Thymus (tissue), 11 donors: ENCODE measurements around the gene CFAP99. TPM values are rescaled to one million over a fixed set of nuclear protein-coding genes. Genes with fewer than 3 reads are reported as not detected.

Experiments used
- DNase-seq, 9 donors: peaks; one replicate each; pipeline ENCODE4 v3.0.0-alpha.2; 2013; ENCODE audit warnings: low spot score in 9 of 9, low read depth in 6 of 9, missing footprints in 1 of 9
- H3K27ac ChIP-seq, 2 donors: one replicate each; pipeline ENCODE4 v1.5.1; 2013; ENCODE audit warnings: control low read depth in 1 of 2, low read depth in 1 of 2, low read length in 1 of 2, mild to moderate bottlenecking in 1 of 2, moderate library complexity in 1 of 2
- H3K27me3 ChIP-seq, 2 donors: one replicate each; pipeline ENCODE4 v1.5.1; 2013; ENCODE audit warnings: low read length in 1 of 2; ENCODE audit not compliant: control insufficient read depth in 2 of 2, insufficient read depth in 1 of 2
- H3K36me3 ChIP-seq, 2 donors: one replicate each; pipeline ENCODE4 v1.5.1; 2013; ENCODE audit warnings: low read length in 1 of 2, mild to moderate bottlenecking in 1 of 2, moderate library complexity in 1 of 2; ENCODE audit not compliant: control insufficient read depth in 2 of 2, insufficient read depth in 2 of 2
- H3K4me1 ChIP-seq, 2 donors: one replicate each; pipeline ENCODE4 v1.5.1; 2013; ENCODE audit warnings: low read length in 2 of 2; ENCODE audit not compliant: control insufficient read depth in 2 of 2, insufficient read depth in 2 of 2
- H3K4me3 ChIP-seq, 2 donors: one replicate each; pipeline ENCODE4 v1.5.1; 2013; ENCODE audit warnings: low read length in 2 of 2, control low read depth in 1 of 2, mild to moderate bottlenecking in 1 of 2
- H3K9me3 ChIP-seq, 2 donors: one replicate each; pipeline ENCODE4 v1.5.1; 2013; ENCODE audit warnings: low read length in 1 of 2, mild to moderate bottlenecking in 1 of 2; ENCODE audit not compliant: control insufficient read depth in 2 of 2, insufficient read depth in 1 of 2
- WGBS: extraction: QIAGEN DNeasy Blood & Tissue Kit; methylation state at CpG from one replicate; pipeline ENCODE4 v1.1.7; 2013; 5-methylcytosine and 5-hydroxymethylcytosine counted together
- polyA plus RNA-seq: library from polyadenylated mRNA; stranded (reverse); fragments of 200-250 nt; gene quantifications from one replicate; pipeline ENCODE4 v1.2.3, GENCODE V29; 2013
- total RNA-seq: library from RNA; stranded (reverse); fragments of 120-200 nt; gene quantifications from one replicate; pipeline ENCODE4 v1.2.4, GENCODE V29; 2013
- donor health status: healthy.

Gene CFAP99
- total and polyA plus RNA-seq, 2 donors, result 0.18 to 0.19 TPM

DNA sequence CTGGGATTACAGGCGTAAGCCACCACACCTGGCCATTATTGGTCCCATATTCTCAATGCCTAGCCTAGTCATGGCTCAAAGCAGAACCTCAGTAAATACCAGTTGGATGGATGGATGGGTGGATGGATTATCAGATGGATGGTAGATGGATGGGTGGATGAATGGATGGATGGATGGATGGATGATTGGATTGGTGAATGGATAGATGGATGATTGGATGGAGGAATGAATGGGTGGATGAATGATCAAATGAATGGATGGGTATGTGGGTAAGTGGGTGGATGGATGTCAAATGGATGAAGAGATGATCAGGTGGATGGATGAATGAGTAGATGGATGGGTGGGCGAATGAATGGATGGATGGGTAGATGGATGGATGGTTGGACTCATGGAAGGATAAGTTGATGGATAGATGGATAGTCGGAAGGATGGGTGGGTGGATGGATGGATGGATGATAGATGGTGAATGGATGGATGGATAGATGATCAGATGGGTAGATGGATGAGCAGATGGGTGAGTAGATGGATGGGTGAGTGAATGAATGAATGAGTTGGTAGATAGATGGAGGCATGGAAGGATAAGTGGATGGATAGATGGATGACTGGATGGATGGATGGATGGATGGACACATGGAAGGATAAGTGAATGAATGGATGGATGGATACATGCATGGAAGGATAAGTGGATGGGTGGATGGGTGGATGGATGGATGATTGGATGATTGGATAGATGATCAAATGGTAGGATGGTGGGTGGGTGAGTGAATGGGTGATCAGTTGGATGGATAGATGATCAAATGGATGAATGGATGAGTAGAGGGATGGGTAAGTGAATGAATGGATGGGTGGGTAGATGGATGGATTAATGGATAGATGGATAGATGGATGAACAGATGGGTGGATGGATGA is 28.2 kb downstream of the CFAP99 start:
- Histone ChIP-seq H3K4me3 (no peak overlapping the region), H3K27ac (no peak overlapping the region), H3K27me3 (peaks cover 0 to 6% of the 10 kb centered on the region in 2 donors), H3K4me1 (no peaks in the 10 kb centered on the region), H3K36me3 (no peaks in the 10 kb centered on the region), H3K9me3 (peaks cover 0 to 1% of the 10 kb centered on the region in 2 donors)
- 92% methylated on average over 3 of the region's 3 CpGs for WGBS
- no peak for DNase-seq

GRCh38 chr4:2448589-2448988 is 29.8 kb downstream of the CFAP99 start:
- Histone ChIP-seq H3K4me3 (no peak overlapping the region), H3K36me3 (no peaks in the 10 kb centered on the region), H3K4me1 (no peaks in the 10 kb centered on the region), H3K27me3 (peaks cover 0 to 7% of the 10 kb centered on the region in 2 donors), H3K9me3 (peaks cover 0 to 1% of the 10 kb centered on the region in 2 donors), H3K27ac (no peak overlapping the region)
- DNase-seq, result no peak
- 97% methylated on average over 7 of the region's 7 CpGs for WGBS

- Histone ChIP-seq H3K9me3 (peaks cover 0 to 1% of the 10 kb centered on the region in 2 donors), H3K27ac (no peak overlapping the region), H3K36me3 (no peaks in the 10 kb centered on the region), H3K4me1 (no peaks in the 10 kb centered on the region), H3K27me3 (peaks cover 0 to 6% of the 10 kb centered on the region in 2 donors), H3K4me3 (no peak overlapping the region)
- no peak for DNase-seq
- 98% methylated on average over 11 of the region's 11 CpGs for WGBS
Observed at GRCh38 chr4:2449051-2449450, 30.3 kb downstream of the CFAP99 start.

DNA sequence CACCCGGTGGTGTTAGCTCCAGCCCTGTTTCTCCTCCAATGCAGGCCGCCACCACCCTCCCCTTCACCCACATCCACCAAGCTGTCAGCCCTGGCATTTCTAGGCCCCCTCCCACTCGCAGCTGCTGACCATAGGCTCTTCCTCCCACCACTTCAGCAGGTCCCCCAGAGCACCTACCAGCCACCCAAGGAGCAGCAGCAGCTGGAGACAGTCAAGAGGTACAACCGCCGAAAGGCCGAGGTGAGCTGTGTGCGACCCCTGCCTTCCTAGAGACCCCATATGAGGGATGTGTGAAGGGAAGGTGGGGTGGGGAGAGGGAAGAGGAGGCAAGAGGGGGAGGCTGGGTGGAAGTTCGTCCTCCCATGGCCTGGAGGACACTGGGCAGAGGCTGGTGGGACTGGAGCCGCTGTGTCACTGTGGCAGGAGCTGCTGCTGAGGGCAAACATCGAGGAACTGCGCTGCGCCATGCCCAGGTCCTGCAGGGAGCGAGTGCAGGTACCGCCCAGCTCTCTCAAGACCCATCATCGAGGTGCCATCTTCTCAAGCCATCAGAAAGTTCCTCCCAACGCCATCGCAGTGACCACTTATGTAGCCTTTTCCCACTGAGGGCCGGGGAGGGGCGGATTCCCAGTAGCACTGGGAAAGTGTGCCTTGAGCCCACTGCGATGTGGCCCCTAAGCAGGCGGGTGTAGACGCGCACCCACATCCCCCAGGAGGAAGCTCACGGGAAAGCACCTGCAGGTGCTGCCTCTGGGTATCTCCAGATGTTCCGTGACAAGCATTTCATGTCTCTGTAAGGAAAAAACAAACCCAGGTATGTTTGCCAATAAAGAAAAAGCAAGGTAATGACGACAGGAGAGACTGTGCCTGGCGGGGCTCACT is 31.0 kb downstream of the CFAP99 start:
- no peaks in the 10 kb centered on the region for H3K4me1 ChIP-seq
- H3K27ac ChIP-seq, result no peak overlapping the region
- peaks cover 0 to 1% of the 10 kb centered on the region in 2 donors for H3K9me3 ChIP-seq
- 93% methylated on average over 27 of the region's 27 CpGs for WGBS
- peaks cover 0 to 6% of the 10 kb centered on the region in 2 donors for H3K27me3 ChIP-seq
- H3K4me3 ChIP-seq, result no peak overlapping the region
- DNase-seq, result no peak
- H3K36me3 ChIP-seq, result no peaks in the 10 kb centered on the region

DNA sequence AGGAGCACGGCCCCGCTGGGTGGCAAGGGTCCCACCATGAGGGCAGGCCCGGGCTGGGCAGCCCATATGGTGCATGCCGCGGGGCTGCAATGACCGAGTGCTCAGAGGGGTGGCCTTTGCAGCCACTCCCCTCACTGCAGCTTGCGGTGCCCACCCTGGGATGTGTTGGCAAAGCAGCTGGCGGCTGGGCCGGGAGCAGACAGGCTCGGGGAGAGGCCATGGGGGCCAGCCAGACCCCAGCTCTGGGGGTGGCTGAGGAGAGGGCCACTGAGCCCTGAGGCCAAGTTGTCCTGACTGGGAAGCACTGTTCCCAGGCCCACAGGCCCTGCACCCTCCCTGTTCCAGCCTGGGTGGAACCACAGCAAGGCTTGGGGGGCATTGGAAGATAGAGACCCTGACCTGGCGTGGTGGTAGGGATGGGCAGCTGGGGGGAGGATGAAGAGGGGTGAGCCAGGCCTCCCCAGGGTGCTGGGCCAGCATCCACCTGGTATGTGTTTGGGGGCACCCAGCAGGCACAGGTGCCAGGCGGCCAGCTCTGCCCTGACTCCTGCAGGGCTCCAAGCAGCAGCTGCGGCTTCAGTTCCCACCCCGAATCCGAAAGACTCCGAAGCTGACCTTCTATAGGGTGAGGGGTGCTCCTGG is 31.8 kb downstream of the CFAP99 start:
- WGBS, result 94% methylated on average over 16 of the region's 16 CpGs

GRCh38 chr4:2451036-2451520 is 32.3 kb downstream of the CFAP99 start:
- 93% methylated on average over 10 of the region's 10 CpGs for WGBS
- DNase-seq, result no peak
- Histone ChIP-seq H3K4me3 (no peak overlapping the region), H3K9me3 (peaks cover 0 to 1% of the 10 kb centered on the region in 2 donors), H3K27ac (no peak overlapping the region), H3K27me3 (peaks cover 0 to 6% of the 10 kb centered on the region in 2 donors), H3K36me3 (no peaks in the 10 kb centered on the region), H3K4me1 (no peaks in the 10 kb centered on the region)

More for the DNA sequence above, 31.8 kb downstream of the CFAP99 start:
- Histone ChIP-seq H3K4me3 (no peak overlapping the region), H3K27ac (no peak overlapping the region), H3K9me3 (peaks cover 0 to 1% of the 10 kb centered on the region in 2 donors), H3K4me1 (no peaks in the 10 kb centered on the region), H3K27me3 (peaks cover 0 to 6% of the 10 kb centered on the region in 2 donors), H3K36me3 (no peaks in the 10 kb centered on the region)
- no peak for DNase-seq

GRCh38 chr4:2451821-2452785 is 33.3 kb downstream of the CFAP99 start:
- H3K27me3 ChIP-seq, result peaks cover 0 to 6% of the 10 kb centered on the region in 2 donors
- H3K36me3 ChIP-seq, result no peaks in the 10 kb centered on the region
- H3K4me1 ChIP-seq, result no peaks in the 10 kb centered on the region
- H3K9me3 ChIP-seq, result peaks cover 0 to 1% of the 10 kb centered on the region in 2 donors
- WGBS, result 93% methylated on average over 25 of the region's 25 CpGs
- no peak overlapping the region for H3K4me3 ChIP-seq
- no peak overlapping the region for H3K27ac ChIP-seq
- no peak for DNase-seq
